ENCODE results near the gene KLHL29.

Gene KLHL29

DNA sequence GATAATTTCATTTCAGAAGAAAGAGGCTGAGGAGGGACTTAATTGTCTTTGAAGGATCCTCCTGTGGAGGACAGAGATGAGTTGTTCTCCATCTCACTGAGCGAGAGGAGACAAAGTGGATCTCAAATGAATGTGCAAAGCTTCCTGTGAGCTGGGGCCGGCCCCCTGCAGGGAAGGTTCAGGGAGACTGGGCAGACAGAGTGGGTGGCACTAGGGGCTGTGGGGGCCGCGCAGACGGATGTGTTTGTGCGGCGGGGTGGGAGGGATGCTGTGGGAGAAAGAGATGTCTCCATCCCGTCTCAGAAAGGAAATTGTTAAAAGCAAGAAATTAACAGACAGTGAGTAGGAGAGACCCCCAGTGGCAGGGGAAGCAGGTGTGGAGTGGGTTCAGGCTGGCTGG, 29.1 kb downstream of the KLHL29 start:
- TF ChIP-seq, protein P1, sequence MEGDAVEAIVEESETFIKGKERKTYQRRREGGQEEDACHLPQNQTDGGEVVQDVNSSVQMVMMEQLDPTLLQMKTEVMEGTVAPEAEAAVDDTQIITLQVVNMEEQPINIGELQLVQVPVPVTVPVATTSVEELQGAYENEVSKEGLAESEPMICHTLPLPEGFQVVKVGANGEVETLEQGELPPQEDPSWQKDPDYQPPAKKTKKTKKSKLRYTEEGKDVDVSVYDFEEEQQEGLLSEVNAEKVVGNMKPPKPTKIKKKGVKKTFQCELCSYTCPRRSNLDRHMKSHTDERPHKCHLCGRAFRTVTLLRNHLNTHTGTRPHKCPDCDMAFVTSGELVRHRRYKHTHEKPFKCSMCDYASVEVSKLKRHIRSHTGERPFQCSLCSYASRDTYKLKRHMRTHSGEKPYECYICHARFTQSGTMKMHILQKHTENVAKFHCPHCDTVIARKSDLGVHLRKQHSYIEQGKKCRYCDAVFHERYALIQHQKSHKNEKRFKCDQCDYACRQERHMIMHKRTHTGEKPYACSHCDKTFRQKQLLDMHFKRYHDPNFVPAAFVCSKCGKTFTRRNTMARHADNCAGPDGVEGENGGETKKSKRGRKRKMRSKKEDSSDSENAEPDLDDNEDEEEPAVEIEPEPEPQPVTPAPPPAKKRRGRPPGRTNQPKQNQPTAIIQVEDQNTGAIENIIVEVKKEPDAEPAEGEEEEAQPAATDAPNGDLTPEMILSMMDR (IDR thresholded peaks at IDR 0.05; ENCODE audit: borderline replicate concordance, extremely low read depth, low read length, poor library complexity, severe bottlenecking): no peak
- TF ChIP-seq EZH2 (IDR thresholded peaks at IDR 0.05; ENCODE audit: borderline replicate concordance, low read depth, low read length, severe bottlenecking): no peak
- H3K4me1 ChIP-seq (ENCODE audit: insufficient read depth, low read length): no peaks in the 10 kb centered on the region
- H3K36me3 ChIP-seq (ENCODE audit: insufficient read depth, low read length): no peaks in the 10 kb centered on the region
- no peaks in the 10 kb centered on the region for H3K9me3 ChIP-seq (ENCODE audit: insufficient read depth, low read length, severe bottlenecking)
- no peak overlapping the region for H3K4me3 ChIP-seq (ENCODE audit: low read depth in 1 of 2, low read length in 2 of 2)
- no peaks in the 10 kb centered on the region for H3K79me2 ChIP-seq (ENCODE audit: insufficient read depth, low read length)
- no peak overlapping the region for H3K9ac ChIP-seq (ENCODE audit: low read depth, low read length)
- DNase-seq: no peak
- ATAC-seq (ENCODE audit: insufficient read depth, low read depth): no peak
- H2AFZ ChIP-seq (ENCODE audit: low read depth, low read length): no peak overlapping the region
- H3K4me2 ChIP-seq (ENCODE audit: insufficient read depth, low read length): no peak overlapping the region
- 0 out of 2 replicates have a peak, but pooled peaks cover 7% of the 10 kb centered on the region for H4K20me1 ChIP-seq (ENCODE audit: insufficient read depth, low read length)
- H3K27ac ChIP-seq (ENCODE audit: low read length): no peak overlapping the region
- H3K27me3 ChIP-seq (ENCODE audit: insufficient read depth, low read length, poor library complexity): no peaks in the 10 kb centered on the region

DNA sequence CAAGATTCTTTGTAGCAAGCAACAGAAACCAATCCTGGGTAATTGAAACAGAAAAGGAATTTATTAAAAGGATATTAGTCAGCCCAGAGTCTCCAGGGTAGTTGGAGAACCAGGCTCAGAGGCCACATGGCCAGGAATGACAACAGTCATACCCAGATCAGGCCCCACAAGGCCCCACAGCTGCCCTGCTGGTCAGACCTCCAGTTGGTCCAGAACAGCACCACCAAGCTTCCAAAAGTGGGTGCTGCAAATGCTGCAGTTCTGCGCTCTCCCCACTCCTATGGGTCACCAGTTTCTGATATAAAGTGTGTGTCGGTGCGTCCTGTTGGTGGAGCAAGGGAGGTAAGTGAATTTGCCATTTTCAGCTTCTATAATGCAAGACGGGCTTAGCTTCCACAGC, 29.9 kb downstream of the KLHL29 start:
- Histone ChIP-seq H3K4me1 (ENCODE audit: insufficient read depth, low read length) (no peaks in the 10 kb centered on the region), H3K79me2 (ENCODE audit: insufficient read depth, low read length) (no peaks in the 10 kb centered on the region), H2AFZ (ENCODE audit: low read depth, low read length) (no peak overlapping the region), H3K27ac (ENCODE audit: low read length) (no peak overlapping the region), H3K9me3 (ENCODE audit: insufficient read depth, low read length, severe bottlenecking) (no peaks in the 10 kb centered on the region), H4K20me1 (ENCODE audit: insufficient read depth, low read length) (0 out of 2 replicates have a peak, but pooled peaks cover 7% of the 10 kb centered on the region), H3K4me2 (ENCODE audit: insufficient read depth, low read length) (no peak overlapping the region), H3K27me3 (ENCODE audit: insufficient read depth, low read length, poor library complexity) (no peaks in the 10 kb centered on the region), H3K36me3 (ENCODE audit: insufficient read depth, low read length) (no peaks in the 10 kb centered on the region), H3K9ac (ENCODE audit: low read depth, low read length) (no peak overlapping the region), H3K4me3 (ENCODE audit: low read depth in 1 of 2, low read length in 2 of 2) (no peak overlapping the region)
- DNase-seq (no peak), ATAC-seq (ENCODE audit: insufficient read depth, low read depth) (no peak)
- TF ChIP-seq, protein P1 (IDR thresholded peaks at IDR 0.05; ENCODE audit: borderline replicate concordance, extremely low read depth, low read length, poor library complexity, severe bottlenecking): peak; percentile 18
- no peak for TF ChIP-seq EZH2 (IDR thresholded peaks at IDR 0.05; ENCODE audit: borderline replicate concordance, low read depth, low read length, severe bottlenecking)

DNA sequence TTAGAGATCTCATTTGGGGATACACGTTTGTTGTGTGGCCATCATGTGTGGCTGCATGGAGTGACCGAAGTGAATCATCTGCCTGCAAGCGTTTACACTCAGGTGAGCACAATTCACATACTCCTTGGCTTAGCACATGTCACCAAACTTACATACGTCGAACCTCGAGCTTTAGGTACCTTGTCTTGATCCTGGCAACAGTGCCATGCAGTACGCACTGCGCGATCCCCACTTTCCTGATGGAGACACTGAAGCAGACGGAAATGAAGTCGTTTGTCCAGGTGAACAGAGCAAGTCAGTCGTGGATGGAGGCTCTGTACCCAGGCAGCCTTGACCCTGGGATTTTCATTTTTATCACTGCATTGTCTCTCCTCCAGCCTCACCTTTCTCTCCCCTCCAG, 32.3 kb downstream of the KLHL29 start:
- Histone ChIP-seq H3K27me3 (ENCODE audit: insufficient read depth, low read length, poor library complexity) (no peaks in the 10 kb centered on the region), H4K20me1 (ENCODE audit: insufficient read depth, low read length) (peaks cover 15% of the 10 kb centered on the region; the same call in 1 of the 2 replicates), H3K9ac (ENCODE audit: low read depth, low read length) (no peak overlapping the region), H3K4me3 (ENCODE audit: low read depth in 1 of 2, low read length in 2 of 2) (no peak overlapping the region), H2AFZ (ENCODE audit: low read depth, low read length) (no peak overlapping the region), H3K79me2 (ENCODE audit: insufficient read depth, low read length) (no peaks in the 10 kb centered on the region), H3K4me2 (ENCODE audit: insufficient read depth, low read length) (no peak overlapping the region), H3K27ac (ENCODE audit: low read length) (no peak overlapping the region), H3K9me3 (ENCODE audit: insufficient read depth, low read length, severe bottlenecking) (no peaks in the 10 kb centered on the region), H3K36me3 (ENCODE audit: insufficient read depth, low read length) (no peaks in the 10 kb centered on the region), H3K4me1 (ENCODE audit: insufficient read depth, low read length) (no peaks in the 10 kb centered on the region)
- DNase-seq (no peak), ATAC-seq (ENCODE audit: insufficient read depth, low read depth) (no peak)
- TF ChIP-seq, protein P1 (IDR thresholded peaks at IDR 0.05; ENCODE audit: borderline replicate concordance, extremely low read depth, low read length, poor library complexity, severe bottlenecking): no peak
- no peak for TF ChIP-seq EZH2 (IDR thresholded peaks at IDR 0.05; ENCODE audit: borderline replicate concordance, low read depth, low read length, severe bottlenecking)

DNA sequence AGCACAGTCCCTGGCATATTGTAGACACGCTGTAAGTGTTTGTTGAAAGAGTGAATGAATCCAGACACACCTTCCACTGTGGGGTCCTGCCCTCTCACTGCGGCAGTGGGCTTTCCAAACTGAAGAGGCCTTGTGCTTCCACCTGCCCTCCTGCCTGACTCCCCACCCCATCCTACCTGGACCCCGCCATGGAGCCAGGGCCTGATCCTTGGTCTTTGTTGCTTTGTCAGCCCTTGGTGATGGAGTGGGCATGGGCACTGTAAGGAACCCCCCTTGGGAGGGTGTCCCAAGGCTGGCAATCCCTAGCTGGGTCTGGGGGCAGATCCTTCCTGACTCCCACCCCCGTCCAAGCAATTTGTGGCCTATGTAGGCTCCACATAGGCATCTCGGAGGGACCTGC, 33.1 kb downstream of the KLHL29 start:
- Histone ChIP-seq H3K36me3 (ENCODE audit: insufficient read depth, low read length) (no peaks in the 10 kb centered on the region), H3K27me3 (ENCODE audit: insufficient read depth, low read length, poor library complexity) (no peaks in the 10 kb centered on the region), H3K9me3 (ENCODE audit: insufficient read depth, low read length, severe bottlenecking) (no peaks in the 10 kb centered on the region), H3K4me2 (ENCODE audit: insufficient read depth, low read length) (no peak overlapping the region), H4K20me1 (ENCODE audit: insufficient read depth, low read length) (peaks cover 13% of the 10 kb centered on the region; the same call in 1 of the 2 replicates), H2AFZ (ENCODE audit: low read depth, low read length) (no peak overlapping the region), H3K4me3 (ENCODE audit: low read depth in 1 of 2, low read length in 2 of 2) (no peak overlapping the region), H3K9ac (ENCODE audit: low read depth, low read length) (no peak overlapping the region), H3K4me1 (ENCODE audit: insufficient read depth, low read length) (no peaks in the 10 kb centered on the region), H3K79me2 (ENCODE audit: insufficient read depth, low read length) (no peaks in the 10 kb centered on the region), H3K27ac (ENCODE audit: low read length) (no peak overlapping the region)
- no peak for TF ChIP-seq EZH2 (IDR thresholded peaks at IDR 0.05; ENCODE audit: borderline replicate concordance, low read depth, low read length, severe bottlenecking)
- TF ChIP-seq, protein P1 (IDR thresholded peaks at IDR 0.05; ENCODE audit: borderline replicate concordance, extremely low read depth, low read length, poor library complexity, severe bottlenecking): no peak
- DNase-seq (no peak), ATAC-seq (ENCODE audit: insufficient read depth, low read depth) (no peak)

Data from DND-41 (cell line).